Activated naive CD4-positive, alpha-beta T cell treated with anti-CD3 and anti-CD28 coated beads, Interleukin-2, amount 50 U/mL, for 16 hours (primary cell): ENCODE results near the gene CIB4.

ENCODE experiments used
- DNase-seq: peaks from one replicate; pipeline ENCODE4 v3.0.0-alpha.2; 2020

The CIB4 gene

DNA sequence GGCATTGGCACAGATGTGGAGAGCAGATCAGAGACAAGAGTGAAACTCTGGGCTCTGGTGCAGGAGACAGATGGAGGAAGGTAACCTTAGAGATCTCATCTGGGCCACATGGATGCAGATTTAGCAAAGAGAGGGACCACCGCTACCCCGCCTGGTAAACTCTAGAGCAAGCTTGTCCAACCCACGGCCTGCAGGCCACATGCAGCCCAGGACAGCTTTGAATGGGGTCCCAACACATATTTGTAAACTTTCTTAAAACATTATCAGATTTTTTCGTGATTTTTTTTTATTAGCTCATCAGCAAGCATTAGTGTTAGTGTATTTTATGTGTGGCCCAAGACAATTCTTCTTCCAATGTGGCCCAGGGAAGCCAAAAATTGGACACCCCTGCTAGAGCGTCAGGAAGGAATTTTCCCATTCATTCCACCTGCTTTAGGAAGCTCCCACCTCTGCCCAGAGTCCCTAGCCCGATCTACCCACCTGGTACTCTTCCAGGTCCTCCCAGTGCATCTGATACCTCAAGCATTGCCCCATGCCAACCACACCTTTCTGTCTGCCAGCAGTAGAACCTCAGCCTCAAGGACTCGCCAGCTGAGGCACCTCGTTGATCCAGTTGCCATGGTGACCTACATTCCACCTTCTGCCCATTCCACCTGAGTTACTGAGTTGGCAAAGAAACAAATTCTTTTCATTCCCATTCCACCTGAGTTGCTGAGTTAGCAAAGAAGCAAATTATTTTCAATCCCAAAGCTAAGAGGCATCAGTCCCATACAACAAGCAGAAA lies at the start of gene CIB4:
CIB4 (minus strand) TSS at position 586 of the 784 bp plus-strand sequence; CDS start at position 534, 52 bp downstream.
- DNase-seq = no peak

DNA sequence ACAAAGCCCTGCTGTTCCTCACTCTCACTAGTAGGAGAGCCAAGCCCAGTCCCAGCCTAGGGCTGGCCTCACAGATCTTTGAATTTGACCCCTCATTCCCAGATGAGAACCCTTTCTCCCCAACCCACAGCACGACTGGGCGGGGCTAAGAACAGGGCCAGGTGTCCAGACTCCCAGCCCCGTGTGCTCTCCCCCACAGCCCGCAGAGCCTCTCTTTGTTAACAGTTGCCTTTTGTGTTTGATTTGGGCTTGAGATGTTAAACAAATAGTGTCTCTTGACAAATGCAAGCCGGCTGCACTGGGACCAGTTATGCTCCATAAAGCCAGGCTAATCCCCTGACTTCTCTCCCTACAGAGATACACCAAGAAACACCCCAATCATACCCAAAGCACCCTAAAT lies 46.6 kb upstream of the CIB4 start:
- no peak for DNase-seq

DNA sequence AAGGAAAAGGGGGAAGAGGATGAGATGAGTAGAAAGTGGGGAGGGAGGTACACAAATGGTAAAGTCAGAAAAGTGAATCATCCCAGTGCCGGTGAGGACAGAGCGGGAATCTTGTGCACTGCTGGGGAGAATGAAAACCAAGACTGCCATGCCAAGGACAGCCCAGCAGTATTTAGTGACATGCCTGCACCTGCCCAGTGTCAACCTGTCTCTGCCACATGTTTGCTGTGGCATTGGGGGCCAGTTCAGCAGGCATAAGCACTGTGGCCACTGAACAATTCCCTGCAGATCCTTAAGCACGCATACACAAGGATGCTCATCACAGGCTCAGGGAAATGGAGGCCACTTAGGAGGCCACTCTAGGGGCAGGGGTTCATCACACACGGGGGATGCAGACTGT lies 46.2 kb upstream of the CIB4 start:
- no peak for DNase-seq

DNA sequence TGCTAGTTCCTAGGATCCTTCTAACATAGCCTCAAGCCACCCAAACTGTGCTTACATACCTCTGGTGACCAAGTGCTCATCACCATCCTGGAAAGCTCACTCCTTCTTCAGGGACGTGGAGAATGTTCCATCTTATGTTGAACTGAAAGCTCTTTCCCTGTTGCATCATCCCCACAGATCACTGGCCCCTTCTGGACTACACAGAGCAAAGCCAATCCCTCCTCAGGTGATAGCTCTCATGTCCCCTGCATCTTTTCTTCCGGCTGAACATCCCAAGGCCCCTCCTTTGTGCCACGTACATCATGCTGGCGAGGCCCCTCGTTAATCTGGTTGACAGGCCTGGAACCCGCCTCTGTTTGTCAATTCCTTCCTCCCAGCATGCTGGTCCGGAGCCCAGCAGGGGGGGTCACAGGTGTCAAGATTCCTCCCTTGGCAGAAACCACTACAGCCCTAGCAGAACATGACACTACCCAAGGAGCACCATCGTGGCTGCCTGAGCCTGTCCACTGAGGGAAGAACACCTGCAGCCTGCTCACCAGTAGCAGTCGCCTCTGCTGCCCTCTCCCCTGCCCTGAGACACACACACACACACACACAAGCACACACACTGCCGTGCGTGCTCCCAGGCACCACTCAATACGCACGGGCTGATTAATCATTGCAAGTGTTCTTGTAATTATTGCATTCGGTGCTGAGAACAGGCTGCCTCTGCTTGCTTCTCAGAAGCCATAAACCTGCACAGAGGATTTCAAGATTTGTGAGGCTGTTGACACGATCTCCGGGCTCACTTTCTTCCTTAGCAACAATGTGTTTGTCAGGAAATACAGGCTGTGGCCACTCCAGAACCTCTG lies 45.0 kb upstream of the CIB4 start:
- no peak for DNase-seq

DNA sequence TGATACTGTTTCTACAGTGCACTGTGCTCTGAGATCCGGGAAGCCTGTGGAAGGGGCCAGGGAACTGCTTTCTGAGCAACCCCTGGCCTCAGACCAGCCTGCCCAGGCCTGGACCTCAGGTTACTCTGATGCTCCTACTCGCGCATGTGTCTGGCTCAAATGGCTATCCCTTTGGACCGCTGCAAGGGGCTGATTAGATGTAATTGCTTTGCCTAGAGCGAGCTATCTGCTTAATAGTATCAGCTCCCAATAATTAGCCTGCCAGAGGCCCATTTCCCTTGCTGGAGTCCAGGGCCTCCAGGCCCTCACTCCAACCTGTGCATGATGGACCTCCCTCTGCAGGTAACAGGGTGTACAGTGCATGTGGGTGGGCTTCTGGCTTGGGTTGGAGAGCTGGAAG lies 44.2 kb upstream of the CIB4 start:
- DNase-seq = no peak

DNA sequence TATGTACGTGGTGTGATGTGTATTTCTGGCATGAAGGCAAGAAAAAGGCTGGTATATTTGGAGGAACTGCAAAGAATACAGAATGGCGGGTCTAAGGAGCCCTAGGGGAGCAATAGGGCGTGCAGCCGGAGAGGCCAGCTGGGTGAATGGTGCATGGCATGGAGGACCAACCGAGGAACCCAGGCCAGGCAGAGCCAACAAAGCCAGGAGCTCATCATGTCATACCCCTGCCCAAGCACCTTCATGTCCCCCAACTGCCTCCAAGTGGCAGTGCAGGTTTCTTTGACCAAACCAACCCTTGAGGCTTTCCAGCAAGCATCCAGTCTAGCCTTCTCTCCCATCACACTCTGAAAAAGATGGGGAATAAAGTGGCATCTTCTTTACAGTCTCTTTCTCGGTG lies 42.4 kb upstream of the CIB4 start:
- DNase-seq = no peak

DNA sequence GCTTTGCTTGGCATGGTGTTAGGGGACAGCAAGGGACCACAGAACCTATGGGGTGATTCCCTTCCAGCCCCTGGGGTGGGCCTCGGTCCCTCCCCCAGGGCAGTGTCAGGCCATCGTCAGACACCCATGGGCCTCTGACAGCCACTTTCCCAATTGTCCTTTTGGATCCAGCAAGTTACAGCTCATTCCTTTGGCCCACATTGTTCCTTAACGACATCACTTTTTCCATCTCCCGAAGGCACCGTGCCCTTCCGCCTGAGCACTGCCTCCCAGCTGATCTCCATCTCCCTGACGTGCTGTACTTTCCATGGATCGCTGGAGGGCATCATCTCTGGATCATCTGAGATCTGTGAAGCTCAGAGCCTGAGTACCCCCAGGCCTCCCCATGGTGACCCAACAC lies 41.0 kb upstream of the CIB4 start:
- DNase-seq = no peak

DNA sequence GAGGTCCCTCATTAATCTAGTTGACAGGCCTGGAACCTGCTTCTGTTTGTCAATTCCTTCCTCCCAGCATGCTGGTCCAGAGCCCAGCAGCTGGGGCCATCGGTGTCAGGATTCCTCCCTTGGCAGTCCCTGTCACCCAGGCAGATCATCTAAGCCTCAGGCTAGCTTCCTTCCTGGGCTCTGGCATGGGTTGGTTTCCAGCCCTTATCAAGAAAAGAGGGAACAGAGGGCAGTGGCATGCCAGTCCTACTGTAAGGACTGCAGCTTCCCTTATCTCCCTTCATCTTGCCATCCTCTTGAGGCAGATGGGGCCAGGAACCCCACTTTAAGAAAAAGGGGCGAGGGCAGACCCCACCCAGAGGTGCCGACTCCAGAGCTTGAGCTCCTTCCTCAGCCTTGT lies 40.5 kb upstream of the CIB4 start:
- DNase-seq = no peak

DNA sequence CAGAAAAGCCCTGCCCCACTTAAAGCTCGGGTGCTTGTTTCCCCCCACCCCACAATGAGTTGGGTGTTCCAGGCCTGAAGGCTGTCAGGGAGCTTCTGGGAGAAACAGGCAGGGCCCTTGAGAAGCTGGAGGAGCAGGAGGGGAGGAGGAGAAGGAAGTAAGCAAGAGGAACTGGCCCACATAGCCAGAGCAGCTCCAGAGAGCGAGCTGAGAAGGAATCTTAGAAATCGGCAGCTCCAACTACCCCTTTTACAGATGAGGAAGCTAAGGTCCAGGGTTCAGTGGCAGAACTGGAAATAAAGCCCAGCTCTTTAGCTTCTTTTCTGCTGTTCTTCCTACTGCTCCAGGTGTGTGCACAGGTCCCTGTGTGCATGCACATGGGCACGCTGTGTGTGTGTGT lies 38.7 kb upstream of the CIB4 start:
- no peak for DNase-seq

DNA sequence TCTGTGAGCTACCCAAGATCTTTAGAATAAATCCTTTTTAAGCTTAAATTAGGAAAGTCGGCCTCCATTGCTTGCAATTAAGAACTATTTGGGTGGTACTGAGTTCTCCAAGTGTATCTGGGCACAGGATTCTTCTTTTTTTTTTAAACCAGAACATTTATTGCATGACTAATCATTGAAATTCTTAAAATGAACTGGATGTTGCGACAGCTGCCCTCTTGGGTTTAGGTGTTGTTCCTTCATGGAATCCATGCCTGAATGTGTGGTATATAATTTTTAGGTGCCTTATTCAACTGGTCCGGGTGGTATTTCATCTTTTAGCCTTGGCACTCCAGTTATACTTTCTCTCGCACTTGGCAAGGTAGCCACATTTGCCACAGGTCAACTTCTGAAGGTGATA lies 36.9 kb upstream of the CIB4 start:
- DNase-seq = no peak

DNA sequence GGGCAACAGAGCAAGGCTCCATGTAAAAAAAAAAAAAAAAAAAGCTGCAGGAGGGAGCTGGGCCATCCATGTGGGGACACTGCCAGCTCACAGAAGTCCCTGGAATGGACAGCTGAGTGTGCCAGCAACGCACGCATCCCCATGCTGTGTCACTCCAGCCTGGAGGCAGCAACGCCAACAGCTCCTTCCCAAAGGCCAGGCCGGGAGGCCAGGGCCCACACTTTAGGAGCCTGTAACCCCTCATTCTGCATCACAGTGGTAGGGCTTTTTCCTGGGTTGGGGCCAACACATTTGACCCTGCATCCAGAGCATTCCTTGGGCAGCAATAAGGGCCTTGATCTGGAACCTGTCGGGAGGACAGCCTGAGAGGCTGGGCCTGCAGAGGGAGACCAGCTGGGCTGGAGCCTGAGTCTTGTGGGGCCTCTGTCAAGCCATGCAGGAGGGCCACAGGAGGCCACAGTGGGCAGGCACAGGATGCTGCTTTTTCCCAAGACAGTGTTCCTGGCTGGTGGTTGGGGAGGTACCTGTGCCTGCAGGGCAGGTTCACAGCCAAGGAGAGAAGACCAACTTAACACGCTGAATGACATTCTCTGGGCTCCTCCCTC lies 34.6 kb upstream of the CIB4 start:
- no peak for DNase-seq

DNA sequence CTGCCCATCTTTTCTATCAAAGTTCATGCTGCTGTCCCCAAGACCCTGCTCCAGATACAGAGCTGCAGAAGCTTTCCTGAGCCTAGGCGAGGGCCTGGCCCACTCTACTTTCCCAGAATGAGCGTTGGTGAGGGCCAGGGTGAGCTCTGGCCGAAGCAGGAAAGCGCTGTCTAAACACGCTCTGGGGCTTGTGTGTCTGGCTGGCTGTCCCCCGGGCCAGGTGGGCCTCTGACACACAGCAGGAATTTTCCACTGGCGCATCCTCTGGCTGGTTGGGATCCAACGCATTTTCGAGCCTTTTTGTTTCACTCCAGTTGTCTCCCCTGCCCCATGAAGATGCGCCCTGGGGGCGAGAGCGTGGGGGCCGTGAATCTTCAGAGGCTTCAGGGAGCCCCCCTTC lies 33.6 kb upstream of the CIB4 start:
- DNase-seq = no peak

DNA sequence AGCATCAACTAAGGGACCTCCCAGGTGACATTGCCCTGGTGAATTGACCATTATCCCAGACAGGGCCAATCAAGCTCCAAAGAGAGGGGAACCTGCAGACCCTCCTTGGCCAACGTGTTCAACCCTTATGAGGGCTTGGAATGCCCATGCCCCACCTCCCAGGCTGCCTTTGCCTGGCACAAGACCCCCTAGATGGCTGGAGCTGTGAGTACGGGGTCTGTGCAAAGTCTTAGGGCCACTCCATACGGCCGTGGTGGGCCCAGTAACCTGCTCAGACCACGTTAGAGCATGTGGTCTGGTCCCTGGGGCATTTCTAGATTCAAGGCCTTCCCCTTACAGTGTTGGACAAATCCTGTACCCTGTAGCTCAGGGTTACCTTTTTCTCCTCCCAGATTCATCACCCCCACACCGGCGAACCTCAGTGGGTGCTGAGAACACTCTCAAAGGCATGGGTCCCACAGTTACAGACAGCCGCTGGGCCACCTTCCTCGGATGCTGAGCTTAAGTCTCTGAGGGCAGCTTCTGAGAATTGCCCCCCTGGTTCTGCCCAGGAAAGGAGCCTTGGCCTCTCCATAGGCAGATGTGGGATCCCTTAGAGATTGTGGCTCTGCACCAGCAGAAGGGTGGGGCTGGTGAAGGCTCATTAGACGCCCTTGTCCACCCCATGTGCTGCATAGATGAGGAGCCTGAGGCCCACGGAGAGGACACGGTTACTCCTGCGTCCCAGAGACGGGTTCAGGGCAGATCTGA lies 33.0 kb upstream of the CIB4 start:
- no peak for DNase-seq

DNA sequence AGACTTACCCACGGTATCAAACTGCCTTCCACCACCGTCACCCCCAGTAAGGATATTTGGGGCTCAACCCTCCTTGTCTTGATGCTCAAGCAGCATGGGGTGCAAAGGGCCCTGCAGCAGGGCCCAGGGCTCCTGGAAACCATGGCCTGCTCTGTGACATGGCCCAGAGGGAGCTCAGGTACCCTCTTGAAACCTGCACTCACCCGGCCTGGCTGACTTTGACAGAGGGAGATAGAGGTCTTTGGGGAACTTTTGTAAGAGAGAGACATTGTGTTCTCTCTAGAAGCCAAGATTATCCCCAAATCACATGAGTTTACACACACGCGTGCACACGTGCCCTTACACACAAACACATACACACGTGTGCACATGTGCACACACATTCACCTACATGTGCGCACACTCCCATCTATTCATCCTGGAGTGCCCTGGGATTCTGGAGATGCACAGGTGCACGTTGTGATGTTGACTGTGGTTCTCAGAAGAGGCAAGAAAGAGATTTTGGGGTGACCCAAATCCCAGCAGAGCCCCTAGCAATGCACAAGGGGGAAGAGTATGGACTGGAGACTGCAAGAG lies 31.7 kb upstream of the CIB4 start:
- no peak for DNase-seq

DNA sequence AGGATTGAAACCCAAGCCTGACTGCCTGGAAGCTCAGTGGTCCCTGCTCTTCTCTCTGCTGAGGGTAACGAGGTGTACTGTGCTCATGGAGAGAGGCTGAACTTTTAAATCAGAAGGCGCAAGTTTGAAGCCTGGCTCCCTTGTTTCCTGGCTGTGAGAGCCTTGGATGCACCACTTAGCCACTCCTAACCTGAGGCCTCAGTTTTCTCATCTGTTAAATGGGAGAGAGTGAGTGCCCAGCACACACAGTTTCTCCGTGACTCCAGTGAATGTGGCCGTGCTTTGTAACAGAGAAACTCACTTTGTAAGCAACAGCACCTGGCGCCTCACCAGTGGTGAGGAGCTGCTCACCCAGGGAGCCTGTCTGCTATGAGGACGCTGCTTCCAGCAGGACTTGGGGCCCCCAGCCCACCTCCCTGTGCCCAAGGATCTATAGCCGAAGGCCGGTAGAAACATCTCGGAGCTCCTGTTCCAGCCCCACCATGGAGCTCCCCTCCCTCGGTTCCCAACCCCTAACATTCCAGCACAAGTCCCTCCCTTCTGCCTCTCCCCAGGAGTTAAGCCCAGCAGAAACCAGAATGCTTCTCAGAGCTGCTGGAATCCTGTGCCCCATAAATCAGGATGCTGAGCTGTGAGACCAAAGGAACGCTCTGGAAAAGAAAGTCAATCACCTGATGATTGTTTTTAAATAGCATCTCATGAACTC lies 31.1 kb upstream of the CIB4 start:
- no peak for DNase-seq

DNA sequence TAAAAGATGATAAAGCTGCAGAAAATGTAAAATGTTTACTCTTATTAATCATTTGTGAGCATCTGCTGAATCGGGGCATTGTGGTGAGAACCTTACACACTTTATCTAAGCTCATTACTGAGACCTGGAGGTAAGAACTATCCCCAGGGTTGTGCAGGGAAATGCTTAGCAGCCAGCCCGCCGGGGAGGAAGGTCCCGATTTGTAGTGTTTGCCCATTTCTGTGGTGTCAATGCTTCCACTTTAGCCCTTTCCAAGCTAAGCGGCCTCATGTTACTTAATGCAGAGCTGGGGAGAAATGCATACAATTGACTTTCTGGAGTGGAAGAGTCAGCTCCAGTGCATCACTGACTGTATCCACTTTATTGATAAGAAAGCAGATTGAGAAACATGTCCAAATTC lies 30.5 kb upstream of the CIB4 start:
- no peak for DNase-seq

DNA sequence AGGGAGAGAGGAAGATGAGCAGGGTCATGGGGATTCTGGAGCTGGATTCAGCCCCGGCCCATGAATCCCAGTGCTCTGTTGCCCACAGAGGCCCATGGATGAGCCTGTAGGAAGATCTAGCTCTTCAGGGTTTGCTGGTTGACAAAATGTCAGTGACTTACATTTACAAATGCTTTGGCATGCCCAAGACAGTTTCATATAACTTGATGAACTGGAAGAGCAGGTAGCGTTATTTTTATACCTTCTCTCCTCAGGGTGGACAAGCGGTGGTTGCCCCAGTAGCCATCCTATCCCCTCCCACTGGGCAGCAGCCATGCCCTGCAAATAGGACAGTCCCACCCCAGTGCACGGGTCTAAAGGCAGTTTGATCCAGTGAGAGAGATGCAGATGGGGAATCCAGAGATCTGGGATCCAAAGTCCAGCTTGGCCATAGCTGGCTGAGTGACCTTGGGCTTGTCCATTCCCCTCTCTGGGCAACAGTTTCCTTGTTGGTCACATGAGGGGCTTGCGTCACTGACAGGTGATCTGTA lies 29.8 kb upstream of the CIB4 start:
- no peak for DNase-seq

DNA sequence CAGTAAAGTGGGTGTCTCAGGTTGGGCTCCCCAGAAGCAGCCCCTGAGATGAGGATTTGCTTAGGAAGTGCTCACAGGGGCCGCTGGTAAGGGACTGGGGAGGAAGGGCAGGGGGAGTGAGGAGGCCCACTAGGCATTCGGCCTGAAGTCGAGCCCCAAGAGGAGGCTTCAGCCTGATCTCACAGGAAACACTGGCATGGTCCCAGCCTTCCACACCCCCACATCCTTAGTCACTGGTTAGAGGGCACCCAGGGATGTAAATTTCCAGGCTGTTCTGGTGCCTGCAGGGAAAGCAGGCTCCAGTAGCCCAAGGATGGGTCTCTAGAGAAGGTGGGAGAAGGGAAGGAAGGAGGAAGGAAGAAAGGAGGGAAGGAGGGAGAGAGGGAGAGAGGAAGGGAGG lies 29.0 kb upstream of the CIB4 start:
- no peak for DNase-seq

DNA sequence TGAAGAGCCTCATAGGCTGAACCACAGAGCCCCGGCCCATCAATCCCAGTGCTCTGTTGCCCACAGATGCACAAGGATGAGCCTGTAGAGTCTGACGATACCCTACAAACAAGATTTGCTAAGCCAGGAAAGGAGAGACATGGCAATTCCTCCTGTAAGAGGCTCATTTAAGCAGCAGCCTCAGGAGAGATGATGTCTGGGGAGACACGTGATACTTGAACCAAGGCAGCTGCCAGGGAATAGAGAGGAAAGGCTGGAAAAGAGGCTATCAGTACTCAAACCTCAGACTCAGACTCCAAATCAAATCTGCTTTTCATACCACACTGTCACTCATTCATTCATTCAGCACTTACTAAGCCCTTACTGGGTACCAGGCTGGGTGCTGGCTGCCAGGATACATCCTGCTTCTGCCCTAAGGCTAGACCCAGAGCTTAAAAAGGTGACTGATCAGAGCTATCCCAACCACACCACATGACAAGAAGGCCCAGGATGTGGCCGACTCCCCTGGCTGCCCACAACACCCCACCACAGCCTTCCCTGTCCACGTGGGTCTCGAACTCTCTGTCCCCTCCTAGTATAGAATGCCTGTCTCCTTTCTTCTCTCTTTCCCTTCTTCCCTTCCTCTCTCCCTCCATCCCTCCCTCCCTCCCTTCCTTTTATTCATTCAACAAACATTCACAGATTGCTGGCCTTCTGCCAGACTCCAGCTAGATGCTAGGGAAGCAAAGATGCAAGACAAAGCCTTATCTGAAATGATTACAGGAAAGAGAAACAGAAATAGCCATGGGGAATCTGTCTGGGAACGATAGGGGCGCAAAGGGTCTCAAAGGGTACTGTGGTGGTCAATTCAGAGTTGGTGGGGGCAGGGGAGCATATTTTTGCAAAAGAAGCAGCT lies 27.9 kb upstream of the CIB4 start:
- no peak for DNase-seq

DNA sequence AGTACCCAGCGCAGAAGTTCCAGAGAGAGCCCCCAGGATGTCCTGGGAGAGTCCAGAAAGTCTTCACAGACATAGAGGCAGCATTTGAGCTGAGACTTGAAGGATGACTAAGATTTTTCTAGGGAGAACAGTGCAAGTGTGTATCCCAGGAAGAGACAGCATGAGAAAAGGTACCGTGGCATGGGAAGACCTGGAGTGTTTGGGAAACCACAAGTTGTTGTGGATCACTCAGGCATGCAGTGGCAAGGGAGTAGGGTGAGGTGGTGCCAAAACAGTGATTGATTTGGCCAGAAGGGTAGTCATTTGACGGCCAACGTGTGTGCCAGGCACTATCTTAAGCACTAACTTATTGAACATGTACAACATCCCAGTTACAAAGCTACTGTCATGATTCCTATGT lies 26.9 kb upstream of the CIB4 start:
- DNase-seq = no peak

DNA sequence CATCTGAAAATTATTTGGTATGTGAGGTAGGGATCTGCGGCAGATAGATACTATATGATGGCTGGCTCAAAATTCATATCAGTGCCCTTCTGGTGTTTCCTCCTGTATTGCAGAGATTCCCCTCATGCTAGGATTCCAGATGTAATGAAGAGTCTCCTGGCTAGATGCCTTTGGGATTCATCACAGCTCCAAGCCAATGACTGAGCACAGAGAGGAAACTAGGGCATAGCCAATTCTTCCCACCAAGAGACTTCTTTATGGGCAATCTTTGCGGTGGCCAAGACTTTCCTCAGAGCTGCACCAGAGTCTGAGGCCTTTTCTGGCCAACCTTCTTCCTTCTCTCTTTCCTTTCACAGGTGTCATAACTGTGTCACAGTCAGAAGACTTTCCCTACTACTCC lies 25.5 kb upstream of the CIB4 start:
- DNase-seq = no peak
